ENCODE measurements around the gene SMIM10L1.

The SMIM10L1 gene

GRCh38 chr12:11171145-11171968 lies at the start of gene SMIM10L1:
Gene SMIM10L1, plus strand, starts transcription at chr12:11171194. Its CDS starts 163 bp downstream, at chr12:11171357.
- DNase-seq (ENCODE audit: low read depth, low spot score) = peak; percentile 71

GRCh38 chr12:11130382-11130781 lies 40.6 kb upstream of the SMIM10L1 start:
- DNase-seq (ENCODE audit: low read depth, low spot score) = no peak

GRCh38 chr12:11130999-11131398 lies 40.0 kb upstream of the SMIM10L1 start:
- DNase-seq (ENCODE audit: low read depth, low spot score) = no peak

GRCh38 chr12:11133162-11133561 lies 37.8 kb upstream of the SMIM10L1 start:
- DNase-seq (ENCODE audit: low read depth, low spot score) = no peak

GRCh38 chr12:11133816-11134215 lies 37.2 kb upstream of the SMIM10L1 start:
- DNase-seq (ENCODE audit: low read depth, low spot score) = no peak

GRCh38 chr12:11134305-11134704 lies 36.7 kb upstream of the SMIM10L1 start, which contains the start of gene TAS2R30:
Gene TAS2R30, minus strand, starts transcription at chr12:11134644. Its CDS starts 400 bp downstream, at chr12:11134244.
- no peak for DNase-seq (ENCODE audit: low read depth, low spot score)

- DNase-seq (ENCODE audit: low read depth, low spot score) = no peak
These were observed 34.9 kb upstream of the SMIM10L1 start for GRCh38 chr12:11136075-11136474.

GRCh38 chr12:11143352-11143751 lies 27.6 kb upstream of the SMIM10L1 start:
- DNase-seq (ENCODE audit: low read depth, low spot score) = no peak

GRCh38 chr12:11144297-11144696 lies 26.7 kb upstream of the SMIM10L1 start:
- no peak for DNase-seq (ENCODE audit: low read depth, low spot score)

GRCh38 chr12:11147420-11147819 lies 23.6 kb upstream of the SMIM10L1 start:
- no peak for DNase-seq (ENCODE audit: low read depth, low spot score)

GRCh38 chr12:11150832-11151231 lies 20.2 kb upstream of the SMIM10L1 start:
- no peak for DNase-seq (ENCODE audit: low read depth, low spot score)

GRCh38 chr12:11152725-11153124 lies 18.3 kb upstream of the SMIM10L1 start:
- no peak for DNase-seq (ENCODE audit: low read depth, low spot score)

- DNase-seq (ENCODE audit: low read depth, low spot score) = no peak
These were observed 16.5 kb upstream of the SMIM10L1 start for GRCh38 chr12:11154400-11154925.

- no peak for DNase-seq (ENCODE audit: low read depth, low spot score)
These were observed 12.0 kb upstream of the SMIM10L1 start for GRCh38 chr12:11158885-11159444.

- DNase-seq (ENCODE audit: low read depth, low spot score) = no peak
These were observed 8.5 kb upstream of the SMIM10L1 start for GRCh38 chr12:11162502-11162901.

- DNase-seq (ENCODE audit: low read depth, low spot score) = no peak
These were observed 6.6 kb upstream of the SMIM10L1 start for GRCh38 chr12:11164384-11164783.

GRCh38 chr12:11166300-11166699 lies 4.7 kb upstream of the SMIM10L1 start:
- no peak for DNase-seq (ENCODE audit: low read depth, low spot score)

- DNase-seq (ENCODE audit: low read depth, low spot score) = no peak
These were observed 217 bp upstream of the SMIM10L1 start for GRCh38 chr12:11170810-11171144.

- no peak for DNase-seq (ENCODE audit: low read depth, low spot score)
These were observed 1.1 kb downstream of the SMIM10L1 start for GRCh38 chr12:11171969-11172675.

- DNase-seq (ENCODE audit: low read depth, low spot score) = no peak
These were observed 3.0 kb downstream of the SMIM10L1 start for GRCh38 chr12:11174022-11174421.

GRCh38 chr12:11178250-11178649 lies 7.3 kb downstream of the SMIM10L1 start:
- no peak for DNase-seq (ENCODE audit: low read depth, low spot score)

GRCh38 chr12:11182529-11182928 lies 11.5 kb downstream of the SMIM10L1 start:
- DNase-seq (ENCODE audit: low read depth, low spot score) = no peak
